NOMO-1 treated with DMSO at 0.1 percent for 48 hours (cell line): ENCODE results near the gene ZNRF3.
"Not testable (repeated sequence)": the region's sequence is repeated elsewhere in the genome, so short reads cannot be mapped to it uniquely, and the experiment has no call there.

ENCODE experiments used
- DNase-seq: peaks from one replicate; lab custom pipeline; 2025; ENCODE audit not compliant: unreplicated experiment; lab: John Stamatoyannopoulos, UW

The ZNRF3 gene

GRCh38 chr22:28929197-28929596 lies 45.8 kb downstream of the ZNRF3 start:
- DNase-seq = no peak

- no peak for DNase-seq
These were observed 47.1 kb downstream of the ZNRF3 start for GRCh38 chr22:28930357-28931007.

GRCh38 chr22:28931844-28932567 lies 48.6 kb downstream of the ZNRF3 start:
- no peak for DNase-seq

GRCh38 chr22:28933321-28933720 lies 49.9 kb downstream of the ZNRF3 start:
- DNase-seq = no peak

- no peak for DNase-seq
These were observed 50.7 kb downstream of the ZNRF3 start for GRCh38 chr22:28934026-28934425.

DNA sequence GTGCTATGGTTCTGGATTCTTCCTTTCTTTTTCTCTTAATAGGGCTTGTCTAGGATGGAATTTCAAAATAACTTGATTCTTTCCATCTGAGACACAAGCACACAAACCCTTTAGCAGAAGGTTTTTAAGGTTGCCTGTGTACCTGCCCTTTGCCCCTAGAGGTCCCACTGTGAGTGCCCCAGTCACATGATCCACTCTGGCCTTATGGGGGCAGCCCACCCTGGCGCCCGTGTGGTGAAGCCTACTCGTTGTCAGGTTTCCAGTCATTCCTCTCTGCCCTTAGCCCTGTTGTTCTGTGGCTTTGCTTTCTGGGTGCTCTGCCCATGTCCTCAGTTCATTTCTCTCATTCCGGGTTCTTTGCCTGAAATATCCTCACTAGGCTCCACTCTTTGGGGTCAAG lies 51.8 kb downstream of the ZNRF3 start:
- no peak for DNase-seq

DNA sequence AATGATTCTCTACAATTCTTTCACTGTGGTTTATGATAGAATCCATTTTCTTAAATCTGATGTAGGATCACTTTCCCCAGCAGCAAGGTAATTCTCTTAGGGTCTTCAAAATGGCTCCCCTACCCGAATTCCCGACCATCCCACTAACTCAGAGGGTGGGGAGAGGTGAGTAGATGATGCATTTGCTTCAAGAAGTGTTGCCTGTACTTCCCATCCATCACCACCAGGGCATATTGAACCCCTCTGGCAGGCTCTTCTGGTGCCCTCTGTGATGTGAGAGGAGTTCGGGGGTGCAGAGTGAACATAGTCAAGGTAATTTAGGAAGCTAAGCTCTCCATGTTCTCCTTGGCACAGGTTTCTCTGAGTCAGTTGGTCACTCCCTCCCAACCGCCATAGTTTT lies 52.3 kb downstream of the ZNRF3 start:
- DNase-seq = no peak

DNA sequence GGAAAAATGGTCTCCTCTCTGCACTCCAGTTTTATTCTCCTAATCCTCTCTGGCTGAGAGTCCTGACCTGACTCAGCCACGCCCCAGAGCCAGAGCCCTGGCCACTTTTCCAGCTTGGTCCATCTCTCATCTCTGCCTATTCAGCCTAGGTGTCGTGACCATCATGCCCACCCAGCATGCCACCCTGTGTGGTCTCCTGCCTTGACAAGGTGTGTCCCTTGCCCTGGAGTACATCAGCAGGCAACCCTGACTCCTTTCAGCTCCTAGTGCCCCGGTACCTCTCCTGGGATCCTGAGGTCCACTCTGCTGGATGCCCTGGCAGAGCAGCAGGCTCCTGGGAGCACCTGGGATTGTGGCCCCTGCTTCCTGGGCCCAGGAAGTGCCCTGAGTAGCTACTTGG lies 52.8 kb downstream of the ZNRF3 start:
- DNase-seq = no peak

DNA sequence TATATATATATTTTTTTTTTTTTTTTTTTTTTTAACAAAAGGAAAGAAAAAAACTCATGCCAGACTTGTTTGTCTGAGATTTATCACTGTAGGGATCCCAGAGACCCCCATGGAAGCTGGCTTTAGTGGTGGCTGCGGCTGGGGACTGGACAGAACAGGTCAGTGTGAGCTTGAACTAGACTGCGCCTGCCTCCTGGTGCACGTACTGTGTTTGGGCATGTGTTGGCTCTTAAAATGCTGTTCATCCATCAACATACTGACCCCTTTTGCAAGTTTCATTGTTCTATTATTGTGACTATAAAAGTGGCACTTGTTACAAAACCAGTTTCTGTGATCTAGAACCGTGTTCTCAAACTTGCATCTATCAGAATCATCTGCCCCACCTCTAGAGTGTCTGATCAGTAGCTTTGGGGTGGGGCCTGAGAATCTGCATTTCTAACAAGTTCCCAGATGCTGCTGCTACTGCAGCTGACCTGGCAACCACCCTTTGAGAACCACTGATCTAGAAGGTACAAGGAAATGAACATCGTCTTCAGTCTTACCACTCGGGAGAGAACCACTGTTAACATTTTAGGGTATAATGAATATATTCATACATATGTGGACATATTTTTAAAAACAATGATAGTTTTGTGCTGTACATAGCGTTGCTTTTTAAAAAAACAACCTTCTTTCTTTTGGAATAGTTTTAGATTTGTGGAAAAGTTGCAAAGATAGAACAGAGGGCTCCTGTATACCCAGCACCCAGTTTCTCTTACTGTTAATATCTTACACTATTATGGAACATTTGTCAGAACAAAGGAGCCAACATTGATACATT lies 54.0 kb downstream of the ZNRF3 start:
- DNase-seq = no peak

DNA sequence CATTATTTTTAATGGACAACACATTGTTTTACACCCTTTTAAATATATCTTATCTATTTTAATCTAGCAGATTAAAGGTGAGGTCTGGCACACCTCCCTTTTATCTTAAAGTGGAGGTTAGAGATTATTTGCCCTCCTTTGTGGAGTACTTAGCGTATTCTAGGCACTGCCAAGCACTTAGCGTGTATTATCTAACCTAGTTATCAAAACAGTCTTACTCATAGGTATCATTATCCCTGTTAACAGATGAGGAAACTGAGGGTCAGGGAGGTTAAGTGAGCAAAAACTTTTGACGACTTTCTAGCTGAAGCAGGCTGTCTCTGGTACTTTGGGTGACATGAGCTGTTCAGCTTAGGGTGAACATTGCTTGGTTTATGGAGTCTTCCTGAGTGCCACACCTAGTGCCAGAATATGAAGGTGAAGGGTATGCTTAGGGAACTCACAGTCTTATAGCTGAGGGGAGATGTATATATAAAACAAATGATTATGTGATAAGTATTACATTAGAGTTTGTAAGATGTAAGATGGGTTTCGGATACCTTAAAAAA lies 55.0 kb downstream of the ZNRF3 start:
- DNase-seq = no peak

- DNase-seq = no peak
These were observed 56.0 kb downstream of the ZNRF3 start for GRCh38 chr22:28939394-28939793.

- no peak for DNase-seq
These were observed 56.6 kb downstream of the ZNRF3 start for GRCh38 chr22:28939932-28940331.

DNA sequence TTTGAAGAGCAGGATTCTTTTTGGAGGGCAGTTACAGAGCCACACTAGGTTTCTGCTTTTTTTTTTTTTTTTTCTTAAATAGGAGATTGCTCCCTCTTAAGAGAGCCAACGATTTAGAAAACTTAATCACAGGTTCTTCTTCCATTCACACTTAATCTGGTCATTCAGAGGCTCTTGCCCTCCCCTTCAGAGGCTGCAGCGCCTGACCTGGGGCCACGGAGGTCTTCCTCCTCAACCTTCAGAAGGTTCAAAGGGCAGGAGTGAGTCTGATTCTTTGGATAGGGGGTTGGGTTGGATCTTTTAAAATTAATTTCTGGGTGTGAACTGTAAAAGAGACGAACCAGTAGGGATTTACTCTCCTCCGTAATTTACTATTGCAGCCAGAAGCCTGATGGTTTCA lies 57.1 kb downstream of the ZNRF3 start:
- DNase-seq = no peak

GRCh38 chr22:28942333-28942732 lies 59.0 kb downstream of the ZNRF3 start:
- no peak for DNase-seq

DNA sequence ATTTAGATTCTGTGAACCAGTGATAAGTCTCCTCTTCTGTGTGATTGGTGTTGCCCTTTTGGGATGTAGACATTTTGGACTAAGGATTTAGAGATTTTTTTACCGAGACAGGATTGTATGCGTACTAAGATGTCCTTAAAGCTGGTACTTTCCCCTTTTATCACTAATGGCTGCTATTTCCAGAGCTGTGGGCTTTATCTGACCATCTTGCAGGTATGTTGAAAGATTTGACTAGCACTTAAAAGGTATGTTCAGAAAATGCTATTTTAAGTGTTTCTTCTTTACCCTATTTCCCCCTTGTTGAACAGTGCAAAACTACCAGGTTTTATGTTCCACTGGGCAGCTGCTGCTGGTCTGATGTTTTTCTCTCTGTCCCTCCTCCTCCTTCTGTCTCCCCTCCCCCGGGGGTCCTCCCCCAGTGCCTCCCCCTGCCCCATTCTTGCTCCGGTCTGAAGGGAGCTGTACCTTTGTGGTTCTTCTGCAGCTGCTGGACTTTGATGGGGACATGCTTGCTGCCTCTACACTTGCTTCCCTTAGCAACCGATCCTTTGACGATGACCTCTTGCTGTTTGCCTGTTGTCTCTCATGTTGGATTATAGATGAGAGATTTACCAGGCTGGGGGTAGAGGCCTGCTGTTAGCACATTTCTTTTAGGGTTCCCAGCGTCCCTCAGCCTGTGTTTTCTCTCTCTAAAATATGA lies 59.6 kb downstream of the ZNRF3 start:
- no peak for DNase-seq

DNA sequence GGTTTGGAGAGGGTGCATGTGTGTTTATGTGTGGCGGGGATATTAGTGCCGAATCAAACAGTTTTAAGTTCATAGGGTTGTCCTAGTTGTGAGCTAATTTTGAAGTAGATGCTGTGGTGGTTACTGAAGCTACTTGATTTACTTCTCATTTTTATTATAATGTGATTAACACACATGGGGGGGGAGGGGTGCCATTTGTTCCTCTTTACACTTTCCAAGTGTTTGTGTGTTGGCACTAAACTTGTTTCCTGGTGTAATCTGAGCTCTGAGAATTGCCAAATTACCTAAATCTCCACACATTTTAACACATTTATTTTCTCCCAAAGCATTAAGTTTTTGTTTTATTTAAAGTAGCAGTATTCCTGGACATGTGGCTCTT lies 60.1 kb downstream of the ZNRF3 start:
- peak; percentile 81 for DNase-seq

GRCh38 chr22:28947125-28947524 lies 63.8 kb downstream of the ZNRF3 start:
- no peak for DNase-seq

GRCh38 chr22:28948424-28948823 lies 65.1 kb downstream of the ZNRF3 start:
- peak; percentile 30 for DNase-seq

- not testable (repeated sequence) for DNase-seq
These were observed 65.6 kb downstream of the ZNRF3 start for GRCh38 chr22:28948860-28949551.

DNA sequence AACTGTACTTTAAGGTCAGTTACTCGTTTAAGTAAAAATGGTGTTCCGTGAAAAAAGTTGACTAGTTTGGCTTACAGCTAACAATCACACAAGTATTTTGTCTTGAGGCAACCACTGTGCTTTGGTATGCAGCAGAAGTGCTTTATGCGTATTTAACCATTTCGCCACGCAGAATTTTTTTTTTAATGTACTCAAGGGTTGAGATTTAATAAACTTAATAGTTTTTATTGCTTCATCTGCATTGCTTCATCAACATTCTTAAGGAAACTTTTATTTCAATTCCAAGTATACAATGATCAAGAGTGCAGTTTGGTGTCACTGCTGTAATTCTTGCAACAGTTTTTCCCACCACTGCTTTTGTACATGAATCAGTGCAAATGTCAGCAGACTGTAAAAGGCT lies 66.4 kb downstream of the ZNRF3 start:
- DNase-seq = no peak
